DLD1 (cell line): Measurements from ENCODE around the gene SLCO3A1.

Source experiments
- in situ Hi-C: cut with HindIII; loops from 2 replicates; pipeline ENCODE4 v1.10.0; 2017; ENCODE audit warnings: low sequenced_read_pairs

The SLCO3A1 gene

GRCh38 chr15:91881569-91882297 lies 28.2 kb downstream of the SLCO3A1 start:
- in situ Hi-C loops, result no loop called here

- in situ Hi-C loops, result no loop called here
These were observed 29.5 kb downstream of the SLCO3A1 start for GRCh38 chr15:91882858-91883586.

GRCh38 chr15:91884606-91885005 lies 31.1 kb downstream of the SLCO3A1 start:
- in situ Hi-C loops, result loop anchor here (5.0 kb wide), 1 partner anchor 83 kb away; no protein-coding TSS in a partner anchor

GRCh38 chr15:91885054-91885453 lies 31.5 kb downstream of the SLCO3A1 start:
- in situ Hi-C loops, result loop anchor here (5.0 kb wide), 1 partner anchor 82 kb away; no protein-coding TSS in a partner anchor

GRCh38 chr15:91885714-91886270 lies 32.3 kb downstream of the SLCO3A1 start:
- in situ Hi-C loops, result loop anchor here (5.0 kb wide), 1 partner anchor 82 kb away; no protein-coding TSS in a partner anchor

- in situ Hi-C loops, result loop anchor here (5.0 kb wide), 1 partner anchor 80 kb away; no protein-coding TSS in a partner anchor
These were observed 33.4 kb downstream of the SLCO3A1 start for GRCh38 chr15:91886878-91887277.

- in situ Hi-C loops, result loop anchor here (5.0 kb wide), 1 partner anchor 80 kb away; no protein-coding TSS in a partner anchor
These were observed 33.8 kb downstream of the SLCO3A1 start for GRCh38 chr15:91887321-91887720.

- in situ Hi-C loops, result loop anchor here (5.0 kb wide), 1 partner anchor 79 kb away; no protein-coding TSS in a partner anchor
These were observed 34.4 kb downstream of the SLCO3A1 start for GRCh38 chr15:91887921-91888373.

GRCh38 chr15:91889111-91889815 lies 35.8 kb downstream of the SLCO3A1 start:
- in situ Hi-C loops, result loop anchor here (5.0 kb wide), 1 partner anchor 78 kb away; no protein-coding TSS in a partner anchor

- in situ Hi-C loops, result no loop called here
These were observed 37.1 kb downstream of the SLCO3A1 start for GRCh38 chr15:91890614-91891013.

- in situ Hi-C loops, result no loop called here
These were observed 37.6 kb downstream of the SLCO3A1 start for GRCh38 chr15:91891101-91891500.

- in situ Hi-C loops, result no loop called here
These were observed 38.4 kb downstream of the SLCO3A1 start for GRCh38 chr15:91891788-91892345.

- in situ Hi-C loops, result no loop called here
These were observed 38.9 kb downstream of the SLCO3A1 start for GRCh38 chr15:91892436-91892835.

- in situ Hi-C loops, result no loop called here
These were observed 41.1 kb downstream of the SLCO3A1 start for GRCh38 chr15:91894606-91895005.

GRCh38 chr15:91895051-91895450 lies 41.5 kb downstream of the SLCO3A1 start:
- in situ Hi-C loops, result no loop called here

- in situ Hi-C loops, result no loop called here
These were observed 43.0 kb downstream of the SLCO3A1 start for GRCh38 chr15:91896341-91897055.

GRCh38 chr15:91897585-91898372 lies 44.3 kb downstream of the SLCO3A1 start:
- in situ Hi-C loops, result no loop called here

- in situ Hi-C loops, result no loop called here
These were observed 45.3 kb downstream of the SLCO3A1 start for GRCh38 chr15:91898843-91899242.

- in situ Hi-C loops, result no loop called here
These were observed 51.4 kb downstream of the SLCO3A1 start for GRCh38 chr15:91904942-91905341.
